SK-N-MC (cell line): ENCODE measurements around the gene GPM6B.

Experiments used
- EZH2 ChIP-seq: fragments of 200-600 bp; sonication (generic); IDR thresholded peaks from one replicate; pipeline ENCODE4 v1.6.1; 2017; ENCODE audit warnings: antibody characterized with exemption
- POLR2AphosphoS5 ChIP-seq: IDR thresholded peaks from 2 replicates; pipeline ENCODE4 v1.6.1; 2012; ENCODE audit warnings: mild to moderate bottlenecking, low read depth, low read length, borderline replicate concordance

GRCh38 chrX:13741695-13742094 lies 75.2 kb downstream of the GPM6B start:
- TF ChIP-seq EZH2 = no peak
- TF ChIP-seq POLR2AphosphoS5 = no peak
